ENCODE results near the gene ZNF275.
"Not testable (repeated sequence)": the region's sequence is repeated elsewhere in the genome, so short reads cannot be mapped to it uniquely, and the experiment has no call there.

The ZNF275 gene, protein sequence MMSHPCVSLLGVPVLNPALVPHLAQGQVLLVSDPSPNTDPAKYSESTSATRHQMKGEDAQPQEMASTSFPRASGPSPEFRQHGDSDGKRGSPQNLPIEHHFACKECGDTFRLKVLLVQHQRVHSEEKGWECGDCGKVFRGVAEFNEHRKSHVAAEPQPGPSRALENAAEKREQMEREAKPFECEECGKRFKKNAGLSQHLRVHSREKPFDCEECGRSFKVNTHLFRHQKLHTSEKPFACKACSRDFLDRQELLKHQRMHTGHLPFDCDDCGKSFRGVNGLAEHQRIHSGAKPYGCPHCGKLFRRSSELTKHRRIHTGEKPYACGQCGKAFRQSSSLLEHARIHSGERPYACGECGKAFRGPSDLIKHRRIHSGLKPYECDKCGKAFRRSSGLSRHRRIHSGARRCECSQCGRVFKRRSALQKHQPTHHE

DNA sequence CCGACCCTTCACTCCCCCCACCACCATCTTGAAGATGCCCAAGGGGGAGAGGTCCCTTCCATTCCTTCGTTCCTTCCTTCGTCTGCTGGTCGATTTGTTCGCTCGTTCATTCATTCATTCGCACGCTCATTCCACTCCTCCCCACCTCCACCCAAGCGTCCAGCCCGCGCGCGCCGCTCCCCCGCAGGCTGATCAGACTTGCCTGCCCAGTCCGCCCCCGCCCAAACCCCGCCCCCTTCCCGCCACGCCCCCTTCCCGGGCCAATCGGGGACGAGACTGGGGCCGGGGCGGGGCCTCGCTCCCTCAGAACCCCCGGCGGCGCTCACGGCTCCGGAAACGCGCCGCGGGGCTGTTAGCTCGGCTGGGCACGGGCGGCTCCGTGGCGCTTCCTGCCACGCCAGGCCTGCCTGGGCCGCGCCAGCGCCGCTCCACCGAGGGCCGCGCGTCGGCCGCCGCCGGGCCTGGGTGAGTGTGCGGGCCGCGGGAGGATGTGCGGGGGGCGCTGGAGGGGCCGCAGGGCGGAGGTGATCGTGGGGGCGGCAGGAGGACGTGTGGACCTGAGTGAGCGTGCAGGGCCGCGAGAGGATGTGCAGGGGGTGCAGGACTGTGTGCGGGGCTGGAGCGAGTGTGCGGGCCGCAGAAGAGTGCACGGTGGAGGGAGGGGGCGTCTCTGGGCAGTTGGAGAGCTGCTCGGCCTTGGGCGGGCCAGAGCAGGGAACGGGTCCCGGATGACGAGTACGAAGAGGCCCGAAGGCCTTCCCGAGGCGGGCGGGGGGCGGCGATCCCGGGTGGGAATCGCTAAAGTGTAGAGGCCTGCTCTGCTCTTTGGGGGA, at the start of gene ZNF275:
ZNF275 (plus strand) TSS at position 333 of the 833 bp plus-strand sequence. CDS start 2,527 bp downstream, outside the sequence.
- FAIRE-seq: no peak

DNA sequence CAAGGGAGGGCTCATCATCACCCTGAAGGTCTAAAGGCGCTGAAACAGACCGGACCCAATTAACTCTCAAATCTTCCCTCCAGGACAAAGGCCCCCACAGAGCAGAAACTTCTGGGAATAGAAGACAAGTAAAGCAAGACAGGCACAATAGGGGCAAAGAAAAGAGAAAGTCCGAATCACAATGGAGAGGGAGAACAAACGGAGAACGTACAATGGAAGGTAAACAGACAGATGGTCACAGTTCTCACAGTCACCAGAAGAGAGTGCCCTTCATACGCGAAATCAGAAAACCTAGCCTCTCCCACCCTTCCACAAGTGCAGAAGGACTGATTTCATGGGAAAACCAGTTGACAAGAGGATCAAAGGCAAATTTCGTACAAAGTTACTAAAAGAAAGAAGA, 48.3 kb upstream of the ZNF275 start:
- not testable (repeated sequence) for FAIRE-seq

DNA sequence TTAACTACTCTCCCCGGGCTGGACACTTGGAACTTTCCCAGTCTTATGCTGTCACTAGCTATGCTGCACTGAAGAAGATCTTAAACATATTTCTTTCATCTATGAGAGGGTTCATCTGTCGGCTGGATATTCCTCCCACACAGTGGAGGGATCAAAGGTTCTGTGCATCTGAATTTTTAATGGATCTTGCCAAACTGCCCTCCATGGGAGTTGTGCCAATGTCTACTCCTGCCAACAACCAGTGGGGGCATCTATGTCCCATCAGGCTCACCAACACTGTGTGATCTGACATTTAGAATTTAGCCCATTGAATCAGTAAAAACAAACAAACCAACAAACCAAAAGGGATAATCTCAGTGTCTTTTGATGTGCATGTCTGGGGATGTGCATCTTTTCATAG, 45.1 kb upstream of the ZNF275 start:
- FAIRE-seq: not testable (repeated sequence)

DNA sequence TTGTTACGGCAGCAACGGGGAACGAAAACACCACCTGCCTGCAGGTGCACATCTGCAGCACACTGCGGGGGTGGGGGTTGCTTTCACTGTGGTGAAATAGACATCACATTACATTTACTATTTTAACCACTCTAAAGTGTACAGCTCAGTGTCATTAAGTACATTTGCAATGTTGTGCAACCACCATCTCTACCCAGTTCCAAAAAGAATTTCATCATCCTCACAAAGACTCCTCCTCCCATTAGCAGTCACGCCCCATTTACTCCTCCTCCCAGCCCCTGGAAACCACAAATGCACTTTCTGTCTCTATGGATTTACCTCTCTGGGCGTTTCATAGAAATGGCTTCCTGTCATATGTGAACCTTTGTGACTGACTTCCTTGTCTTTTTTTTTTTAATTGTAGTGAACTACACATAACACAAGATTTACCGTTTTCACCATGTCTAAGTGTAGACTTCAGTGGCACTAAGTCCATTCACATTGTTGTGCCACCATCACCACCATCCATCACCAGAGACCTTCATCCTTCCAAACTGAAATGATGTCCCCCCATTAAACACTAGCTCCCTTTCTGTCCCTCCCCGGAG, 40.4 kb upstream of the ZNF275 start:
- FAIRE-seq: not testable (repeated sequence)

DNA sequence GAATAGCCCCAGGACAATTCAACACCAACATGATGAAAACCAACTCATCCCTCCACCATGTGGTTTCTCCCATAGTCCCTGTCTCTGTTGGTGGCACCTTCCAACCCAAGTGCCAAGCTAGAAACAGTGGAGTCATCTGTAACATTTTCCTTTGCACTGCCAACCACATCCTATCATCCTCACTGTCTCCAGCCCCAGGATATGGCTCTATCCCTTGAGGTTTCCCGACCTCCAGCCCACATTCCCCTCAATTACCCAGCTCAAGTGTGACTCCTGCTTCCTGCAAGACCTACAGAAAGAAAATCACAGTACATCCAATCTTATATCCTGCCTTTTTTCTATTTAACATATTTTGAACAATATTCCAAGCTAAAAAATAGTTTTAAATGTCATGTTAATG, 36.6 kb upstream of the ZNF275 start:
- FAIRE-seq: no peak

DNA sequence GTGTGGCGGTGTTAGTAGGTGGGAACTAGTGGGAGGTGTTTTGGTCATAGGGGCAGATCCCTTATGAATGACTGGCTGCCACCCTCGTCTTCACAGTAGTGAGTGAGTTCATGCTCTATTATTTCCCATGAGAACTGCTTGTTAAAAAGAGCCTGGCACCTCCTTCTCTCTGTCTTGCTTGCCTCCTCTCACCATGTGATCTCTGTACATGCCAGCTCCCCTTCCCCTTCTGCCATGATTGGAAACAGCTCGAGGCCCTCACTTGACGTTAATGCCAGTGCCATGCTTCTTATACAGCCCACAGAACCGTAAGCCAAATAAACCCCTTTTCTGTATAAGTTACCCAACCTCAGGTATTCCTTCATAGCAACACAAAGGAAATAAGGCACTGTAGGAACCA, 34.1 kb upstream of the ZNF275 start:
- no peak for FAIRE-seq

DNA sequence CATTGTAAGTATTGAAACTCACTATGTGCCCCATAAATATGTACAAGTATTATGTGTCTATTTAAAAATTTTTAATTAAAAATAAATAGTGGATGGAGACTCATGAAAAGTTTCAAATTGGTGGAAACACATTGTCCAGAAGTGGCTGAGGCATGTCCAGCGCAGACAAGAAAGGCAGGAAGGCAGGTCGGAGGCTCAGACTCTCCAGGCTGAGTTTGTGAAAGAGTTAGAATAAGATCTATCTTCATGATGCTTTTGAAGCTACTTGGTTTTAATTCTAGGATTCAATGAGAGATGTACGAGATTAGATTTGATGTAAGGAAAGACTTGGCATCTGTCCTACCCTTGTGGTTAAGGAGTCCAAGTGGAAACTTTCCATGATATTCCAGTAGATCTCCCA, 32.2 kb upstream of the ZNF275 start:
- no peak for FAIRE-seq

DNA sequence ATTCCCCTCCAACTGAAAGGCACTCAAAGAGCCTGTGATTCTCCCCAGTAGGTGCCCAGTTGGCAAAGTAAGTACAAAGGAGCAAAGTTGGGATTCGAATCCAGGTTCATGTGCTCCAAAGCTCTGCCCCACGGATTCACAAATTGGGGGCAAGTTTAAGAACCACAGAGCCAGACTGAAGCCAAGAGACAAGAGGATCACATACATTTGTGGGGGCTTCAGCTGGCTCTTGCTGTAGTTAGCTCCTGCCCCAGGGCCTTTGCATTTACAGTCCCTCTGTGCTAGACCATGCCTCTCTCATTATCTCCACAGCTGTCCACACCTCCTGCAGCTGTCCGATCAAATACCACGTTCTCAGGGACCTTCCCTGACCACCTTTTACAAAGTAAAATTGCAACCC, 31.2 kb upstream of the ZNF275 start:
- no peak for FAIRE-seq

DNA sequence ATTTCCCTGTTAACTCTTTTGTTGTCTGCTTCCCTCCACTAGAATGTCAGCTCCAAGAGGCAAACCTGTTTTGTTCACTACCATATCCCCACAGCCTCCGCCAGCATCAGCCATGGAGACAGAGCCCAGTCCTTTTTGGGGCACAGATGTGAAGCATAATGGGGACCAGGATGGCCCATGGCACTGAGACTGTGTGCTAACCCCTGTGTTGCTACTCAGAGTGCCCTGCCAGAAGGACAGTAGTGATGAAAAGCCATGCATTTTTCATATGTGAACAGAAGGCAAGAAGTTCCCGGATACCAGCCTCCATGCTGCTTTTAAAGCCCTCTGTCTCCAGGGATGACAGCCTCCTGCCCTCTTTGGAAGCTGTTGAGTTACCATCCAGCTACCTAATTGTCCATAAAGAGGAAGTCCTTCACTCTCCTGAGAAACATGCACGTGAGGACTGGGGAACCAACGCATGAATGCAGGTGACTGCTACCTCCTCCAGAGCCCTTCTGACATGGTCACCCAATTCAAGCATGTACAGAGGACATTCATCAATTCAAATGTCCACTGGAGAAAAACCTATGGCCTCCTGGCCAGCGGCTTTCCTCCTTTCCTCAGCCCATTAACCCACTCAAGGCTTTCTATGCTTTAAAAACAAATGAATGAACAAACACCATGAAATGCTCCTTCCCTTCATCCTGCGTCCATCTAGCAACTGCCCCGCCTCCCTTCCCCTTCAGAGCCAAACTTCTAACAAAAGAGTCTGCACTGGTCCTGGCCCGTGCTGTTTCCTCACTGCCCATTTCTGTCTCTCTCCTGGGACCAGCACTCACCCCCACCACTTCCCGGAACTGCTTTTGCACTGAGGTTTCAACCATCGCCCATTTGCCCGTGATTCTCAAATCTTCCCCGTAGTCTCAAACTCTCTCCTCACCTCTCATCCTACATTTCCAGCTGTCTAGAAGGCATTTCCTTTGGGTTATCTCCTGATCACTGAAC, 30.4 kb upstream of the ZNF275 start:
- FAIRE-seq: no peak

DNA sequence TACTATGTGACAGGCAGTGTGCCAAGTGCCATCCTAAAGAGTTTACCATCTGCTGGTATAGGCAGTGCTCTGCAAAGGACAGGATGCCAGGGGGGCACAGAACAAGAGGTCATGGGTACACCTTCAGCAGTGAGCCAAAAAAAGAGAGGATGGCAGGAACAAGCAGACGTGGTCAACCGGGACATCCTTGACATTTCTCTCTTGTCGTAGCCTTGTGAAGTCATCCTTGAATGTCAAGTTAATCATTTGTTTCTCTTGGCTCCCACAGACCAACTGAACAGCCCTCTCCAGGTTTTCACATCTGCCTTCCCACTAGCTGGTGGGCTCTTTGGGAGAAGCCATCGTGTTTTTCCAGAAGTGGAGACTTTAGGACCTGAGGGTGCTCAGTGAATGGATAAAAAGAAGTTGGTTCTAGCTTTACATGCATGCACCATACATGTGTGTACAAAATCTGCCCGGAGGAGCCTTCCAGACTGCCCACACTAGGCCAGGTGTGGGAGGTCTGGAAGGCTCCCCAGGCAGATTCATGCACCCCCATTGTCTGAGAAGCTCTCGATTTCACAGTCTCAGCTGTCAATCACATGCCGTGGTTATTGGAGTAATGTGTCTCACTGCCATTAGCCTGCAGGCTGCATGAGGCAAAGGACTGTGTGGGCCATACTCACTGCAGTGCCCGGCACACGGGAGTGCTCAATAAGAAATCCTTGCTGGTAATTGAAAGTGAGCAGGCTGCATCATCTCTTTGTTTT, 28.8 kb upstream of the ZNF275 start:
- no peak for FAIRE-seq

DNA sequence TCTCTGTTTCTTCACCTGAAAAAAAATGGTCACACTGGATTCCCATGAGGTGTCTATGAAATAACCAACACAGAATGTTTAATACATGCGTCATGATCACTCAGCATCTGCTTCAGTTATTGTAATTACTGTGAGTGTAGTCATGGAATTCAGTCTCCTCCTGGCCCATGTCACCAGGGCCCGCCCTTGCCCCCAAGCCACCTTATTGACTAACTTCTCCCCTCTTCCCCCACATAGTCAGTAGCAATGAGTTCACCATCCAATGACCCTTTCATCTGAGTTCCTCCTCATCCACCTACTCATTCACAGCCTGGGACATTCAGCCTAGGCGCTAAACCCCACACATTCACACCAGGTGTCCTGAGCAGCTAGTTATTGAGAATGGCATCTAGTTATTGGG, 28.0 kb upstream of the ZNF275 start:
- FAIRE-seq: no peak

DNA sequence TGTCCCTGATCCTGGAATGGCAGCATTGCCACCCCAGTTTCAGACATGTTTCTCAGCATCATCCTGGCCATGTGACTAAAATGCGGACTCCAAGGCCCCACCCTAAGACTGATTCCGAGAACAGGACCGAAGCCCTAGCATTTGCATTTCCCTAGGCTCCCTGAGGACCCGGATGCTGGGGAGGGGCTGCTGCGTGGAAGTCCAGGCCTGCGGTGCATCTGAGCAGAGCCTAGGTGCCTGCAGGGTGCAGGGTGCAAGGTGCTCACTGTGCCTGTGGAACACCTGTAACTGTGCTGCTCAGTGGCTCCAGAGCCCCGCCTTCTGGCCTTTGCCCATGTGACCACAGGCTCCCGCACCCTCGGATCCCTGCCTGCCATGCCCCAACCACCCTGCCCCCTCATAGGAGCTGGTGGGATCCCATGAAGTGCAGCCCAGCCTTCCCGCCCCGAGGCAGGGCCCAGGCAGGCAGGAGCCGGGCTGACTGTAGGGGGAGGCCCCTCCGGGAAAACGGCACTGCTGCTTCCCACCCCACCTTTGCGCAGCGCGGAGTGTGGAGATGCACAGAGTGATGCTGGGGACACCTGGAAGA, 27.3 kb upstream of the ZNF275 start:
- no peak for FAIRE-seq

DNA sequence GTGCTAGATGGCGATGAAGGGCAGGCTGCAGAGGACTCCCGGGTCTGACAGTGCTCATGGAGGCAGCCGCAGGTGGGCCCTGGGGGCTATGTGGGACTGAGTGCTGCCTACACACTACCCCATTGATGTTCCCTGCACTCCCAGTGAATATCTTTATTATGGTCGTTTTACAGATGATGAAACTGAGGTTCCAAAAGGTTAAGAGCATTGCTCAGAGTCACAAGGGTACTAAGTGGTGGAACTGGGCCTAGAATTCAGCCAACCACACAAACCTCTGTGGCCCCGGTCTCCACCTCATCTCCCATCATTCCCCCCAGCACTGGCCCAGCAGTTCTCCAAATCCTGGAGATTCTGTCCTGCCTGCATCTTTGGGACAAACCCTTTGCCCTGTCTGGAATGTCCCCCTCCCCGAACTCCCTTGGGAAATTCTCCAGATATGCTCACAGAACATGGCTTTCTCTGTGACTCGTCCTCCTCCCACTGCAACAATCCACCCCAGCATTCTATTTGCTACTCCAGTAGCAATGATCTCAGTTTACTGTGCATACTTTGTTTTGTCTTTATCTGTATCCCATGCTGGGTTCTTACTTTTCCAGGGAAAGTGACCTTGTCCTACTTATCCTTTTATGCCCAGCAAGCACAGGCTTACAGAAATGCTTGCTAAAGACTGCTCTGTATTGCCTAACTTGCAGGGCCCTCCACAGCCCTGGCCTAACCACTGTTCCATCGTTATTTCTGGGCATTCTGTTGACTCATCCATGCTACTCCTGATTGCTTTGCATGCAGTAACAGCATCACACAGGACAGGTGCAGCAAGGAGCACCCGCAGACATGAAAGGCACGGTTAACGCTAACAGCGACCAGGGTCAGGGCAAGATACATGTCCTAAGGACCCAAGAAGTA, 26.4 kb upstream of the ZNF275 start:
- FAIRE-seq: no peak

DNA sequence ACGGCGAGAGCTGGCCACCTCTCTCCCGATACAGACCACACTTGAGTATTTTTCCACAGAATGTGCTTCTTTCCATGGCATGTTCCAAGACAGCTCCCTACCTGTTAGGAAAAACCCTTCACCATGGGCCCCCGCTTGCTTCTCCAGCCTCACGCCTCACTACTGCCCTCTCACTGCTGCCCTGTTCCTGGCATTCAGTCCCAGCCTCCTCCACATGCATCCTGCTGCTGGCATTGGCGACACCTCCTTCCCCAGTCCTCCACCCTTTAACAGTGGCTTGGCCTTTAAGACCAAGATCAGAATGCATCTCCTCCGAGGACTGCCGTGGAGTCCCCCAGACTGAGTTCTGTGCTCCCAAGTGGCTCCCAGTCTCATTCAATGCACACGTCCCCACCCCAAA, 23.1 kb upstream of the ZNF275 start:
- FAIRE-seq: no peak

DNA sequence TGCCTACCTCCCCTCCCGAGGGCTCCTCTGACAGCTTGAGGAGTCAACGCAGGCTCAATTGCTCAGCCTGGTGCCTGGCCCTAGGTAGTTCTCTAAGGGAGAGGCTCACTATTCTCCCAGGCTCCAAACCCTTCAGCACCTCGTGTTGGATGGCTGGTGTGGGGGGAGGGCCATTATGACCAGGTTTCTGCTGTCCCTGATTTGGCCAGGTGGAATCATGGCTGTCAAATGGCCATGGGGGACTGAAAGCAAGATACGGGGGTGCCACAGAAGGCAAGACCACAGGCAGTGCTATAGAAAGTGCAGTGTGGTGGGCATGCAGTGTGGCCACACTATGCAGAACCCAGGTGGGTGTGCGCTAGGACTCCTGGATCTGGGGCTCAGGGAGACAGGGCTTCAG, 21.9 kb upstream of the ZNF275 start:
- no peak for FAIRE-seq

DNA sequence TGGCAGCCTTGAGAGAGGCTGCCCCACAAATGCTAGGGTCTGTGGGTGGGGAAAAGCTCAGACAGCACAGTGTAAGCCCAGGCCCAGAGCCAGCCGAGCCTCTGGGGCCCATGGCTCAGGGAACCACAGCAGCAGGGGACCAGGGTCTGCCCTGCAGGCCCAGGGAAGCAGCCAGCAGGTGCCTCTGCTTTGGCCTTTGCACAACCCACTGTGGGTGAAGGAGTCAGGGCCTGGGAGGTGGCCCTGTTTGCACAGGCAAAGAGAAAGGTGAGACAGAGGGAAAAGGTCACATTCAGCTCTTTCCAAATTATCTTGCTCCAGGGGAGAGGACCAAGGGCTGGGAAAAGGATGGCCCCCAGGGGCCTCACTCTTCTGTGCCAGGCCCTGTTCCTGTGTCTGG, 21.1 kb upstream of the ZNF275 start:
- no peak for FAIRE-seq

DNA sequence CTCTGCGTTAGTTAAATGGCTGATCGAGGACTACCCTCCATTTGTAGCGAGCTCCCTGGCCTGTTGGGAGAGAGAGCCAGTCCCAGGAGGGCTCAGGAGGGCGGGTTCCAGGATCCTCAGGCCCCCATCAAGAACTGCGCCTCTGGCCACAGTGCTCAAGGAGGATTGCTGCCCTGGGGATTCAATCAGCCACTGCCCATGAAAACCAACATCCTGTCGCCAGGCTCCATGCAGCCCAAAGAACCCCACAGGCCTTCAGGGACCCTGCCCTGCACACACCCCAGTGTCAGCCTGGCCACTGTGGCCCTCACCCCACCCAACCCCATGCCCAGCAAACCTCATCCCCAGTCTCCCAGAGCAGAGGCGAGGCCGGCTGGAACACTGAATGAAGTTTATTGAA, 16.6 kb upstream of the ZNF275 start:
- no peak for FAIRE-seq

DNA sequence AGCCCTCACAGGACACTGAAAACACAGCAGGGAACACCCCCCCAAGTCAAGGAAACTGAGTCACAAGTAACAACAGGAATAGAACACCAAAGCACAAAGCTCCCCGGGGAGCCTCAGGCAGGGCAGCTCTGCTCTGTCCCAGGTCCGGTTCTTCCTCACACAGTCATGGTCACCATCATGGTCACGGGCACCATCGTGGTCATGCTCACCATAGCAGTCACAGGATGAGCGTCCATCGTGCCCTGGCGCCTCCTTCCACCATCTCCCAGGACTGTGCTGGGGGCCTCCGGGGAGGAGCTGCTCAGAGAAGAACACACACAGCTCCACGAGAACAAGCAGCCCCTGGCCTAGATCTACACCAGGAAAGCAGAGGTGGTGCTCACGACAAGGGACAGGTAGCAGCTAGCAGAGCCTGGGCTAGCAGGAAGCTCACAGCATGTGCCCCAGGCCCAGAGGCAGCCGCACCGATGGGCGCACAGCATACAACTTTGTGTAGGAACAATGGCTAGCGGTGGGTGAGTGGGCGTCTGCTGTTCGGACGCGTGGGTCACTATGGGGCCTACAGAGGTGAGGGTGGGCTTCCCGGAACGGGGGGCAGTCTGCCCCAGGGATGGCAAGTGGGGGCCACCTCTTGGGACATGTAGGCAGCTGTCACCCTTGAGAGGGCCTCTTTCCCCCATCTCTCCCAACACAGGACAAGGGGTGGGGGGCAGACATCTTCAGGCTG, 15.8 kb upstream of the ZNF275 start:
- FAIRE-seq: no peak

DNA sequence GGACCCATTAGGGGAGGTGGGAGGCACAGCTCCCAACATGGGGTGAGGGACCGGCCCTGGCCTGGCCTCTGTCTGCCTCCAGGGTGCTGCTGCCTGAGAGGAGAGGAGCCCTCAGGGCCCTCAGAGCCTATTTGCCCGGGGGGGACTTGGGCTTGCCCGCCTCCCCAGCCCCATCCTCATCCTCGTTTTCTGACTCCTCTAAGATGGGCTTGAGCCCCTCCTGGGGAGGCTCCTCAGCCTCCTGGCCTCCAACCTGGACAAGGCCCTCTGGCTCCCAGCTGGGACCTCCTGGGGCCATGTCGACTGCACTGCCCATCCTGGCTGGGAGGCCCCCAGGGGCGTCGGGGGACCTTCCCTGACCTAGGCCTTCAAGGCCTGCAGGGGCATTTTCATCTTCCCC, 15.1 kb upstream of the ZNF275 start:
- FAIRE-seq: no peak
